Chondrocyte (in vitro differentiated cells): ENCODE data around the gene ADARB1. TPM values are rescaled to one million over a fixed set of nuclear protein-coding genes. Genes with fewer than 3 reads are reported as not detected.

Source experiments
- DNase-seq: peaks from one replicate; pipeline ENCODE4 v3.0.0; 2021; ENCODE audit warnings: mixed read lengths, low spot score
- H3K27ac Mint-ChIP-seq: one replicate; pipeline ENCODE4 v1.8.0; 2021; ENCODE audit warnings: mild to moderate bottlenecking, moderate library complexity, mixed read lengths; ENCODE audit not compliant: unreplicated experiment
- H3K27me3 Mint-ChIP-seq: 2 replicates; pipeline ENCODE4 v1.8.0; 2021; ENCODE audit warnings: low read depth, mixed read lengths
- H3K36me3 Mint-ChIP-seq: 2 replicates; pipeline ENCODE4 v1.8.0; 2021; ENCODE audit warnings: low read depth, mixed read lengths
- H3K4me1 Mint-ChIP-seq: 2 replicates; pipeline ENCODE4 v1.8.0; 2021; ENCODE audit warnings: low read depth, mild to moderate bottlenecking, mixed read lengths
- H3K4me3 Mint-ChIP-seq: one replicate; pipeline ENCODE4 v1.8.0; 2021; ENCODE audit warnings: mild to moderate bottlenecking, moderate library complexity, mixed read lengths; ENCODE audit not compliant: unreplicated experiment
- H3K9me3 Mint-ChIP-seq: 2 replicates; pipeline ENCODE4 v1.8.0; 2021; ENCODE audit warnings: low read depth, mixed read lengths
- CTCF ChIP-seq: fragments of 200-600 bp; sonication (generic); IDR thresholded peaks from 2 replicates; pipeline ENCODE4 v1.5.0; 2021; ENCODE audit warnings: antibody characterized with exemption, mild to moderate bottlenecking, moderate library complexity
- total RNA-seq: library from RNA; stranded (reverse); gene quantifications from 3 replicates; pipeline ENCODE4 v1.2.1, GENCODE V29; 2021

Gene ADARB1
- total RNA-seq, 1 donor from 2014 or later: 92.8 TPM

- no peaks in the 10 kb centered on the region for H3K9me3 Mint-ChIP-seq
- no peak overlapping the region for H3K27ac Mint-ChIP-seq
- H3K27me3 Mint-ChIP-seq: peaks cover 4% of the 10 kb centered on the region
- peaks cover 8% of the 10 kb centered on the region for H3K36me3 Mint-ChIP-seq
- no peak overlapping the region for H3K4me3 Mint-ChIP-seq
- no peak for TF ChIP-seq CTCF
- no peak for DNase-seq
- H3K4me1 Mint-ChIP-seq: peaks cover 4% of the 10 kb centered on the region
Observed at GRCh38 chr21:45258466-45258865, 184.1 kb downstream of the ADARB1 start.

- TF ChIP-seq CTCF: no peak
- H3K9me3 Mint-ChIP-seq: no peaks in the 10 kb centered on the region
- no peak overlapping the region for H3K4me3 Mint-ChIP-seq
- H3K36me3 Mint-ChIP-seq: peaks cover 17% of the 10 kb centered on the region
- no peak for DNase-seq
- peaks cover 3% of the 10 kb centered on the region for H3K4me1 Mint-ChIP-seq
- no peak overlapping the region for H3K27ac Mint-ChIP-seq
- H3K27me3 Mint-ChIP-seq: peaks cover 4% of the 10 kb centered on the region
Observed at GRCh38 chr21:45259206-45259840, 184.9 kb downstream of the ADARB1 start.

GRCh38 chr21:45260191-45260825 is 185.9 kb downstream of the ADARB1 start:
- no peak for TF ChIP-seq CTCF
- Mint-ChIP-seq H3K4me3 (no peak overlapping the region), H3K4me1 (peaks cover 3% of the 10 kb centered on the region), H3K36me3 (peaks cover 20% of the 10 kb centered on the region), H3K27ac (no peak overlapping the region), H3K9me3 (no peaks in the 10 kb centered on the region), H3K27me3 (no peaks in the 10 kb centered on the region)
- no peak for DNase-seq

GRCh38 chr21:45261093-45261492 is 186.7 kb downstream of the ADARB1 start:
- DNase-seq: no peak
- Mint-ChIP-seq H3K27me3 (no peaks in the 10 kb centered on the region), H3K27ac (no peak overlapping the region), H3K4me1 (peaks cover 3% of the 10 kb centered on the region), H3K9me3 (no peaks in the 10 kb centered on the region), H3K4me3 (no peak overlapping the region), H3K36me3 (peaks cover 25% of the 10 kb centered on the region)
- no peak for TF ChIP-seq CTCF

GRCh38 chr21:45262041-45262581 is 187.7 kb downstream of the ADARB1 start:
- Mint-ChIP-seq H3K36me3 (peaks cover 30% of the 10 kb centered on the region), H3K9me3 (no peaks in the 10 kb centered on the region), H3K4me1 (peaks cover 9% of the 10 kb centered on the region), H3K27me3 (no peaks in the 10 kb centered on the region), H3K27ac (no peak overlapping the region), H3K4me3 (no peak overlapping the region)
- no peak for TF ChIP-seq CTCF
- DNase-seq: no peak
